ENCODE measurements around the gene TRAF4. TPM values are rescaled to one million over a fixed set of nuclear protein-coding genes. Genes with fewer than 3 reads are reported as not detected.

Gene TRAF4
- total RNA-seq, 1 experiment from 2014 or later, result 268 TPM

GRCh38 chr17:28725660-28726225 is 18.1 kb upstream of the TRAF4 start (continued):
- no peak for TF ChIP-seq ATF6 (CRISPR knock-in tag; IDR thresholded peaks at IDR 0.05)
- TF ChIP-seq USF2 (CRISPR knock-in tag; IDR thresholded peaks at IDR 0.05), result no peak; the same call in 1 of the 2 replicates
- TF ChIP-seq PRDM15 (CRISPR knock-in tag; IDR thresholded peaks at IDR 0.05), result no peak
- TF ChIP-seq ATF3 (CRISPR knock-in tag; conservative IDR thresholded peaks at IDR 0.05), result no peak
- peak; percentile 74 for TF ChIP-seq FOXK1 (CRISPR knock-in tag; IDR thresholded peaks at IDR 0.05)
- no peak; the same call in 1 of the 2 replicates for TF ChIP-seq PREB (CRISPR knock-in tag; IDR thresholded peaks at IDR 0.05; ENCODE audit: borderline replicate concordance)
- no peak for TF ChIP-seq JAZF1 (CRISPR knock-in tag; IDR thresholded peaks at IDR 0.05)
- peak; percentile 40; the same call in 1 of the 2 replicates for TF ChIP-seq ZNF532 (CRISPR knock-in tag; IDR thresholded peaks at IDR 0.05; ENCODE audit: borderline replicate concordance)
- no peak; the same call in 1 of the 2 replicates for TF ChIP-seq ESRRA (CRISPR knock-in tag; IDR thresholded peaks at IDR 0.05; ENCODE audit: borderline replicate concordance)
- no peak for TF ChIP-seq ZNF423 (CRISPR knock-in tag; IDR thresholded peaks at IDR 0.05)
- TF ChIP-seq FOXJ3 (CRISPR knock-in tag; IDR thresholded peaks at IDR 0.05; ENCODE audit: borderline replicate concordance), result no peak
- TF ChIP-seq ZNF512 (CRISPR knock-in tag; IDR thresholded peaks at IDR 0.05; ENCODE audit: borderline replicate concordance), result no peak
- TF ChIP-seq TEAD4 (CRISPR knock-in tag; IDR thresholded peaks at IDR 0.05), result no peak
- TF ChIP-seq ETV6 (CRISPR knock-in tag; IDR thresholded peaks at IDR 0.05), result no peak
- peak; percentile 82 for TF ChIP-seq E2F1 (CRISPR knock-in tag; IDR thresholded peaks at IDR 0.05)
- peak; percentile 60; the same call in 1 of the 2 replicates for TF ChIP-seq CREB1 (CRISPR knock-in tag; IDR thresholded peaks at IDR 0.05)
- TF ChIP-seq ATF2 (CRISPR knock-in tag; IDR thresholded peaks at IDR 0.05; ENCODE audit: borderline replicate concordance, low read depth), result 0 out of 2 replicates have a peak, but pooled peaks have one; percentile 10
- peak; percentile 25; the same call in 1 of the 2 replicates for TF ChIP-seq SMAD4 (CRISPR knock-in tag; IDR thresholded peaks at IDR 0.05)
- peak; percentile 94 for TF ChIP-seq PRRX2 (CRISPR knock-in tag; IDR thresholded peaks at IDR 0.05)
- no peak for TF ChIP-seq ZNF396 (CRISPR knock-in tag; IDR thresholded peaks at IDR 0.05; ENCODE audit: borderline replicate concordance)
- 0 out of 2 replicates have a peak, but pooled peaks have one; percentile 13 for TF ChIP-seq ATF1 (CRISPR knock-in tag; IDR thresholded peaks at IDR 0.05)
- no peak for TF ChIP-seq ELF4 (CRISPR knock-in tag; IDR thresholded peaks at IDR 0.05; ENCODE audit: low read depth)

Measured in WTC11 (cell line).